ENCODE results near the gene FAM117B. TPM values are rescaled to one million over a fixed set of nuclear protein-coding genes. Genes with fewer than 3 reads are reported as not detected.

Gene FAM117B
- total RNA-seq, 2 donors from 2014 or later = 32.1 to 34.0 TPM

DNA sequence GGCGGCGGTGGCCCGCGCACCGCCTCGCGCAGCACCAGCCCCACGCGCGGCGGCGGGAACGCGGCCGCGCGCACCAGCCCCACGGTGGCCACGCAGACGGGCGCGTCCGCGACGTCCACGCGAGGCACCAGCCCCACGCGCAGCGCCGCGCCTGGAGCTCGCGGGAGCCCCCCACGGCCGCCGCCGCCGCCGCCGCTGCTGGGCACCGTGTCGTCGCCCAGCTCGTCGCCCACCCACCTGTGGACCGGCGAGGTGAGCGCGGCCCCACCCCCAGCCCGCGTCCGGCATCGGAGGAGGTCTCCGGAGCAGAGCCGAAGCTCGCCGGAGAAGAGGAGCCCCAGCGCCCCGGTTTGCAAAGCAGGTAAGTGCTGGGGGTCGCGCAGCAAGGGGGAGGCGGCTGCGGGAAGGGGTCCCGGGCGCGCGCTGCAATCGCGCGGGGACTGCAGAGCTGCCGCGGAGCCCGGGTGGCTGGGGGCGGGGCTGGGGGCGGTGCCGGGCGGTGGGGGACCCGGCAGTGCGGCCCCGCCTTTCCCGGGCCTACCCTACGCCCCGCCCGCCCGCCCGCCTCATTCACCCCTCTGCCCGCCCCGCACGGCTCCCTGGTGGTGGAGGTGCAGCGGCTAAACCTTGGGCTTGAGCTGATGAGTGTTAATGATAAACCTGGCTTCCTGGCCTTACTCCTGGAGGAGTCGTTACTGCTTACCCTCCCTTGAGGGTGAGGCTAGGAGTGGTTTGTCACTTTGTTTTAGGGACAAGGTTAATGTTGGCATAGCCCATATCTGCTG, 851 bp downstream of the FAM117B start:
- Mint-ChIP-seq H3K36me3 (ENCODE audit: low read depth) (peaks cover 10% of the 10 kb centered on the region), H3K27me3 (ENCODE audit: insufficient read depth) (no peaks in the 10 kb centered on the region), H3K4me1 (peaks cover 31% of the 10 kb centered on the region), H3K4me3 (peak overlapping the region; percentile 91), H3K9me3 (no peaks in the 10 kb centered on the region), H3K27ac (peak overlapping the region; percentile 68)
- no peaks in the 10 kb centered on the region for H3K36me3 ChIP-seq (ENCODE audit: control insufficient read depth, insufficient read depth, low read length)
- TF ChIP-seq, protein P1, sequence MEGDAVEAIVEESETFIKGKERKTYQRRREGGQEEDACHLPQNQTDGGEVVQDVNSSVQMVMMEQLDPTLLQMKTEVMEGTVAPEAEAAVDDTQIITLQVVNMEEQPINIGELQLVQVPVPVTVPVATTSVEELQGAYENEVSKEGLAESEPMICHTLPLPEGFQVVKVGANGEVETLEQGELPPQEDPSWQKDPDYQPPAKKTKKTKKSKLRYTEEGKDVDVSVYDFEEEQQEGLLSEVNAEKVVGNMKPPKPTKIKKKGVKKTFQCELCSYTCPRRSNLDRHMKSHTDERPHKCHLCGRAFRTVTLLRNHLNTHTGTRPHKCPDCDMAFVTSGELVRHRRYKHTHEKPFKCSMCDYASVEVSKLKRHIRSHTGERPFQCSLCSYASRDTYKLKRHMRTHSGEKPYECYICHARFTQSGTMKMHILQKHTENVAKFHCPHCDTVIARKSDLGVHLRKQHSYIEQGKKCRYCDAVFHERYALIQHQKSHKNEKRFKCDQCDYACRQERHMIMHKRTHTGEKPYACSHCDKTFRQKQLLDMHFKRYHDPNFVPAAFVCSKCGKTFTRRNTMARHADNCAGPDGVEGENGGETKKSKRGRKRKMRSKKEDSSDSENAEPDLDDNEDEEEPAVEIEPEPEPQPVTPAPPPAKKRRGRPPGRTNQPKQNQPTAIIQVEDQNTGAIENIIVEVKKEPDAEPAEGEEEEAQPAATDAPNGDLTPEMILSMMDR (conservative IDR thresholded peaks at IDR 0.05) = peak; percentile 39
- 0% methylated on average over 19 to 89 of the region's 92 CpGs for WGBS, 2 experiments (ENCODE audit: insufficient coverage in 1 of 2, insufficient read length in 1 of 2)
- no peaks in the 10 kb centered on the region for H3K9me3 ChIP-seq (ENCODE audit: control insufficient read depth, low read length)
- DNase-seq = peak; percentile 96
- peak overlapping the region; percentile 89 for H3K4me3 ChIP-seq (ENCODE audit: low read length)
- no peaks in the 10 kb centered on the region for H3K27me3 ChIP-seq (ENCODE audit: control insufficient read depth, insufficient read depth, low read length, poor library complexity, severe bottlenecking)
- H3K27ac ChIP-seq (ENCODE audit: low read depth, low read length) = peak overlapping the region; percentile 99
- peaks cover 5% of the 10 kb centered on the region for H3K4me1 ChIP-seq (ENCODE audit: control insufficient read depth, insufficient read depth, low read length)
- H3K9ac ChIP-seq (ENCODE audit: extremely low read depth, low read length, poor library complexity, severe bottlenecking) = peak overlapping the region; percentile 49

DNA sequence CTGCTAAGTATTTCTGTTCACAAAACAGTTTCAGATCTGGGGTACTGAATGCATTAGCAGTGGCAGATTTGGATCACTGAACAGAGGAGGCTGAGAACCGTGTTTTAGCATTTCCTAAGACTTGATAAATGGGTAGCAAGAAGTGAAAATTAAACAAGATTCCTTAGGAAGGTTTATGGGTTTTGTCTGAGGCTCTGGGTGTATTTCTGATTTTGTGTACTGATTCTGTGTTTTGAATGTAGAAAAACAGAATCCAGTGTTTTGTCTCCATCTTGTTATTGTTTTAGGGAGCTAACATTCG, 1.4 kb downstream of the FAM117B start:
- H3K36me3 Mint-ChIP-seq (ENCODE audit: low read depth) = peaks cover 10% of the 10 kb centered on the region
- no peaks in the 10 kb centered on the region for H3K36me3 ChIP-seq (ENCODE audit: control insufficient read depth, insufficient read depth, low read length)
- peak overlapping the region; percentile 68 for H3K27ac Mint-ChIP-seq
- H3K4me1 Mint-ChIP-seq = peaks cover 31% of the 10 kb centered on the region
- H3K27me3 ChIP-seq (ENCODE audit: control insufficient read depth, insufficient read depth, low read length, poor library complexity, severe bottlenecking) = no peaks in the 10 kb centered on the region
- DNase-seq = no peak
- H3K27ac ChIP-seq (ENCODE audit: low read depth, low read length) = no peak overlapping the region
- 10% methylated on average over 2 of the region's 2 CpGs; no CpG with 5 or more reads in 1 of the 2 experiments for WGBS, 2 experiments (ENCODE audit: insufficient coverage in 1 of 2, insufficient read length in 1 of 2)
- H3K9ac ChIP-seq (ENCODE audit: extremely low read depth, low read length, poor library complexity, severe bottlenecking) = peak overlapping the region; percentile 49
- H3K9me3 ChIP-seq (ENCODE audit: control insufficient read depth, low read length) = no peaks in the 10 kb centered on the region
- TF ChIP-seq, protein P1 (conservative IDR thresholded peaks at IDR 0.05) = no peak
- no peaks in the 10 kb centered on the region for H3K9me3 Mint-ChIP-seq
- H3K4me1 ChIP-seq (ENCODE audit: control insufficient read depth, insufficient read depth, low read length) = peaks cover 5% of the 10 kb centered on the region
- no peaks in the 10 kb centered on the region for H3K27me3 Mint-ChIP-seq (ENCODE audit: insufficient read depth)
- H3K4me3 ChIP-seq (ENCODE audit: low read length) = peak overlapping the region; percentile 89
- H3K4me3 Mint-ChIP-seq = peak overlapping the region; percentile 91

DNA sequence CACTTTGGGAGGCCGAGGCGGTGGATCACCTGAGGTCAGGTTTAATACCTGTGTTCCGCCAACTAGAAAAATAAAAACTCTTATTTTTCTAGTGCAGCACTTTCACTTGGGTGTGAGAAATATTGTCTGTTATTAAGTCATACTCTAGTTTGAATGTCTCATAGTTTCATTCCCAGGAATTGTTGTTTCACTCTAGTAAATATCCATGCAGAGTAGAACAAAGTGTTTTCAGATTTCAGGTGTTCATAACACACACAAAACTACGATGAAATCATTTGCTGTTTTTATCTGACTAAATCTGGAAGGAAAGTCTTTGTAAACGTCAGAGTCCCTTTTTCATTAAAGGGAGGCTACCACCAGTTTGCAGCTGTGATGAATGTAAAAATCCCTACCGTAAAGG, 4.0 kb downstream of the FAM117B start:
- Mint-ChIP-seq H3K9me3 (no peaks in the 10 kb centered on the region), H3K36me3 (ENCODE audit: low read depth) (peaks cover 10% of the 10 kb centered on the region), H3K27ac (no peak overlapping the region), H3K27me3 (ENCODE audit: insufficient read depth) (no peaks in the 10 kb centered on the region), H3K4me3 (peak overlapping the region; percentile 5), H3K4me1 (peaks cover 27% of the 10 kb centered on the region)
- Histone ChIP-seq H3K4me1 (ENCODE audit: control insufficient read depth, insufficient read depth, low read length) (peaks cover 5% of the 10 kb centered on the region), H3K27ac (ENCODE audit: low read depth, low read length) (no peak overlapping the region), H3K9ac (ENCODE audit: extremely low read depth, low read length, poor library complexity, severe bottlenecking) (no peak overlapping the region), H3K36me3 (ENCODE audit: control insufficient read depth, insufficient read depth, low read length) (no peaks in the 10 kb centered on the region), H3K4me3 (ENCODE audit: low read length) (no peak overlapping the region), H3K27me3 (ENCODE audit: control insufficient read depth, insufficient read depth, low read length, poor library complexity, severe bottlenecking) (no peaks in the 10 kb centered on the region), H3K9me3 (ENCODE audit: control insufficient read depth, low read length) (no peaks in the 10 kb centered on the region)
- no peak for DNase-seq
- TF ChIP-seq, protein P1 (conservative IDR thresholded peaks at IDR 0.05) = no peak
- 93 to 96% methylated on average over 4 to 6 of the region's 6 CpGs for WGBS, 2 experiments (ENCODE audit: insufficient coverage in 1 of 2, insufficient read length in 1 of 2)
